Lung (tissue), 12 donors: ENCODE measurements around the gene ARMC3. TPM values are rescaled to one million over a fixed set of nuclear protein-coding genes. Genes with fewer than 3 reads are reported as not detected.

Experiments
- ATAC-seq: fragments of 200-7000 bp; cut with Tn5 transposase; one replicate; pipeline ENCODE4 v1.9.1; 2020; ENCODE audit warnings: moderate number of reproducible peaks; ENCODE audit not compliant: insufficient read depth, low FRiP score
- DNase-seq, 3 donors: peaks; one replicate each; pipeline ENCODE4 v3.0.0-alpha.2; 2013 to 2017
- H3K27ac ChIP-seq, 2 donors: one replicate each; pipeline ENCODE4 v1.5.1; 2013; ENCODE audit warnings: mild to moderate bottlenecking in 2 of 2, moderate library complexity in 2 of 2, control low read depth in 1 of 2, inconsistent platforms in 1 of 2, low read depth in 1 of 2, low read length in 1 of 2
- H3K27me3 ChIP-seq, 3 donors: one replicate each; pipeline ENCODE4 v1.5.1; 2013; ENCODE audit warnings: low read length in 2 of 3; ENCODE audit not compliant: control insufficient read depth in 3 of 3, insufficient read depth in 3 of 3
- H3K36me3 ChIP-seq, 4 donors: one replicate each; pipeline ENCODE4 v1.5.1; 2013; ENCODE audit warnings: low read length in 4 of 4, mild to moderate bottlenecking in 1 of 4, moderate library complexity in 1 of 4; ENCODE audit not compliant: control insufficient read depth in 4 of 4, insufficient read depth in 4 of 4
- H3K4me1 ChIP-seq, 5 donors: one replicate each; pipeline ENCODE4 v1.5.1; 2013; ENCODE audit warnings: low read length in 5 of 5, mild to moderate bottlenecking in 2 of 5, moderate library complexity in 1 of 5; ENCODE audit not compliant: control insufficient read depth in 5 of 5, insufficient read depth in 5 of 5
- H3K4me3 ChIP-seq: one replicate; pipeline ENCODE4 v1.5.1; 2013; ENCODE audit warnings: mild to moderate bottlenecking, control low read depth, moderate library complexity
- H3K9ac ChIP-seq, 2 donors: one replicate each; pipeline ENCODE4 v1.5.1; 2013; ENCODE audit warnings: low read length in 2 of 2, control low read depth in 1 of 2; ENCODE audit not compliant: insufficient read depth in 1 of 2
- H3K9me3 ChIP-seq, 4 donors: one replicate each; pipeline ENCODE4 v1.5.1; 2013; ENCODE audit warnings: low read length in 3 of 4, mild to moderate bottlenecking in 1 of 4, moderate library complexity in 1 of 4; ENCODE audit not compliant: control insufficient read depth in 4 of 4, insufficient read depth in 3 of 4
- WGBS, 2 donors: extraction: QIAGEN DNeasy Blood & Tissue Kit; methylation state at CpG; one replicate each; pipeline ENCODE4 v1.1.7; 2013; 5-methylcytosine and 5-hydroxymethylcytosine counted together
- polyA plus RNA-seq, 2 donors: library from polyadenylated mRNA; stranded (reverse); fragments of 200-250 nt; gene quantifications; one replicate each; pipeline ENCODE4 v1.2.1, GENCODE V29; 2013
- total RNA-seq, 2 donors: library from RNA; depleted of rRNA in 1 of 2; stranded (reverse); fragments of >200 nt in 1 of 2; gene quantifications; one replicate each; pipeline ENCODE4 v1.2.1, GENCODE V29; 2014 to 2021
- TF ChIP-seq, protein P1 (sequence below): IDR thresholded peaks from 2 replicates; pipeline ENCODE4 v1.5.1; 2012; ENCODE audit warnings: mild to moderate bottlenecking; ENCODE audit errors: control extremely low read depth, extremely low read depth
- donor health status: control.
- donor health status: control.
- donor health status: Bipolar disorder and iron deficiency.
- donor health status: healthy.
- donor health status: DM: yes; HTN: yes; CAD: no.

The ARMC3 gene
- total and polyA plus RNA-seq, 4 donors: 4.0 to 32.8 (median 13.2) TPM

DNA sequence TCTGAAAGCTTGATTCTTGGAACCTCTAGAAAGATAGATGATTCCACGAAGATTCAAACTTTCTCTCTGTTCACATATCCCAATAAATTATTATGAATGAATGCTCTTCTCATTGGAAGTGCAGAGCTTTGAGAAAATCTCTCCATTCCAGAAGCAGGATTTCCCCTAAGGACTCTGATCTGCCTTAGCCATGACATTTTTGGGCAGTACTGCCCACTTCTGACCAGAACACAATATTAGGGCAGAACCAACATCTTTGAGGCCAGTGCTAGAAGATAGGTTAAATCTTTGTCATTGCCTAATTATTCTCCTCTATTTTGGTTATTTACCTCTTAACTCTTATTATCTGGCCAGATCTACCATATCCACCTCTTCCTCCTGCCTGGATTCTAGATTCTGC, 49.9 kb downstream of the ARMC3 start:
- DNase-seq (no peak), ATAC-seq (no peak)
- Histone ChIP-seq H3K27ac (no peak overlapping the region), H3K27me3 (no peaks in the 10 kb centered on the region), H3K4me1 (peaks cover 0 to 6% (median 0%) of the 10 kb centered on the region in 5 donors), H3K9ac (no peak overlapping the region), H3K36me3 (no peaks in the 10 kb centered on the region), H3K9me3 (no peaks in the 10 kb centered on the region), H3K4me3 (no peak overlapping the region)
- 88 to 98% methylated on average over 1 of the region's 1 CpG for WGBS, 2 donors
- TF ChIP-seq, protein P1, sequence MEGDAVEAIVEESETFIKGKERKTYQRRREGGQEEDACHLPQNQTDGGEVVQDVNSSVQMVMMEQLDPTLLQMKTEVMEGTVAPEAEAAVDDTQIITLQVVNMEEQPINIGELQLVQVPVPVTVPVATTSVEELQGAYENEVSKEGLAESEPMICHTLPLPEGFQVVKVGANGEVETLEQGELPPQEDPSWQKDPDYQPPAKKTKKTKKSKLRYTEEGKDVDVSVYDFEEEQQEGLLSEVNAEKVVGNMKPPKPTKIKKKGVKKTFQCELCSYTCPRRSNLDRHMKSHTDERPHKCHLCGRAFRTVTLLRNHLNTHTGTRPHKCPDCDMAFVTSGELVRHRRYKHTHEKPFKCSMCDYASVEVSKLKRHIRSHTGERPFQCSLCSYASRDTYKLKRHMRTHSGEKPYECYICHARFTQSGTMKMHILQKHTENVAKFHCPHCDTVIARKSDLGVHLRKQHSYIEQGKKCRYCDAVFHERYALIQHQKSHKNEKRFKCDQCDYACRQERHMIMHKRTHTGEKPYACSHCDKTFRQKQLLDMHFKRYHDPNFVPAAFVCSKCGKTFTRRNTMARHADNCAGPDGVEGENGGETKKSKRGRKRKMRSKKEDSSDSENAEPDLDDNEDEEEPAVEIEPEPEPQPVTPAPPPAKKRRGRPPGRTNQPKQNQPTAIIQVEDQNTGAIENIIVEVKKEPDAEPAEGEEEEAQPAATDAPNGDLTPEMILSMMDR: no peak

DNA sequence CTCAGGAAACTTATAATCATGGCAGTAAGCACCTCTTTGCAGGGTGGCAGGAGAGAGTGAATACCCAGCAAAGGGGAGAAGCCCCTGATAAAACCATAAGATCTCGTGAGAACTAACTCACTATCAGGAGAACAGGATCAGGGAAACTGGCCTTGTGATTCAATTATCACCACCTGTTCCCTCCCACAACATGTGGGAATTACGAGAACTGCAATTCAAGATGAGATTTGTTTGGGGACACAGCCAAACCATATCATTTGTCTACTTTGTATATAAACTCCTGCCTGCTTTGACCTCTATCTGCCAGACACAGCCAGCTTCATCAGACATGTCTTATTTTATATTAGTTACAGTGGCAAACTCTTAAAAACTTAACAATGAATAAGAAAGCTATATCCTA, 50.4 kb downstream of the ARMC3 start:
- no peak overlapping the region for H3K9ac ChIP-seq
- no peak overlapping the region for H3K27ac ChIP-seq
- peaks cover 0 to 6% (median 0%) of the 10 kb centered on the region in 5 donors for H3K4me1 ChIP-seq
- H3K36me3 ChIP-seq: no peaks in the 10 kb centered on the region
- no peak for ATAC-seq
- no peak for DNase-seq
- 70 to 77% methylated on average over 2 of the region's 2 CpGs for WGBS, 2 donors
- no peaks in the 10 kb centered on the region for H3K27me3 ChIP-seq
- TF ChIP-seq, protein P1: no peak
- H3K4me3 ChIP-seq: no peak overlapping the region
- H3K9me3 ChIP-seq: no peaks in the 10 kb centered on the region

GRCh38 chr10:22978918-22979317, 51.1 kb downstream of the ARMC3 start:
- DNase-seq: no peak
- no peaks in the 10 kb centered on the region for H3K27me3 ChIP-seq
- 71 to 89% methylated on average over 1 of the region's 1 CpG for WGBS, 2 donors
- H3K4me1 ChIP-seq: peaks cover 0 to 6% (median 0%) of the 10 kb centered on the region in 5 donors
- no peak for ATAC-seq
- TF ChIP-seq, protein P1: no peak
- no peaks in the 10 kb centered on the region for H3K9me3 ChIP-seq
- H3K27ac ChIP-seq: no peak overlapping the region
- H3K36me3 ChIP-seq: no peaks in the 10 kb centered on the region
- no peak overlapping the region for H3K9ac ChIP-seq
- no peak overlapping the region for H3K4me3 ChIP-seq

- no peak overlapping the region for H3K27ac ChIP-seq
- TF ChIP-seq, protein P1: no peak
- no peaks in the 10 kb centered on the region for H3K9me3 ChIP-seq
- H3K36me3 ChIP-seq: no peaks in the 10 kb centered on the region
- no peak overlapping the region for H3K4me3 ChIP-seq
- WGBS, 2 donors: 94 to 96% methylated on average over 2 of the region's 2 CpGs
- no peaks in the 10 kb centered on the region for H3K27me3 ChIP-seq
- H3K4me1 ChIP-seq: peaks cover 0 to 6% (median 0%) of the 10 kb centered on the region in 5 donors
- DNase-seq (no peak), ATAC-seq (no peak)
- no peak overlapping the region for H3K9ac ChIP-seq
These were observed 53.0 kb downstream of the ARMC3 start for GRCh38 chr10:22980822-22981221.
